Liver (tissue), 3 donors: Measurements from ENCODE around the gene RAP1GAP2.

Experiments
- RAD21 ChIP-seq, 2 donors: IDR thresholded peaks; 2 replicates each; pipeline ENCODE4 v1.6.1; 2016; ENCODE audit warnings: antibody characterized with exemption in 2 of 2, mild to moderate bottlenecking in 2 of 2
- SP1 ChIP-seq: IDR thresholded peaks from 2 replicates; pipeline ENCODE4 v1.6.1; 2018; ENCODE audit warnings: antibody characterized with exemption, mild to moderate bottlenecking
- TAF1 ChIP-seq: conservative IDR thresholded peaks from 2 replicates; pipeline ENCODE4 v1.6.1; 2016; ENCODE audit warnings: antibody characterized with exemption, mild to moderate bottlenecking
- TF ChIP-seq, protein P1 (sequence below): fragments of 150-350 bp; IDR thresholded peaks from 2 replicates; pipeline ENCODE4 v1.5.1; 2017; ENCODE audit warnings: improper control_type of control experiment, low read depth, low read length; ENCODE audit not compliant: missing input control
- TF ChIP-seq, protein P2 (sequence below): IDR thresholded peaks from 2 replicates; pipeline ENCODE4 v1.6.1; 2016; ENCODE audit warnings: antibody characterized with exemption
- TF ChIP-seq, protein P3 (sequence below): IDR thresholded peaks from 2 replicates; pipeline ENCODE4 v1.6.1; 2016; ENCODE audit warnings: antibody characterized with exemption
- donor health status: healthy.
- donor health status: healthy.

DNA sequence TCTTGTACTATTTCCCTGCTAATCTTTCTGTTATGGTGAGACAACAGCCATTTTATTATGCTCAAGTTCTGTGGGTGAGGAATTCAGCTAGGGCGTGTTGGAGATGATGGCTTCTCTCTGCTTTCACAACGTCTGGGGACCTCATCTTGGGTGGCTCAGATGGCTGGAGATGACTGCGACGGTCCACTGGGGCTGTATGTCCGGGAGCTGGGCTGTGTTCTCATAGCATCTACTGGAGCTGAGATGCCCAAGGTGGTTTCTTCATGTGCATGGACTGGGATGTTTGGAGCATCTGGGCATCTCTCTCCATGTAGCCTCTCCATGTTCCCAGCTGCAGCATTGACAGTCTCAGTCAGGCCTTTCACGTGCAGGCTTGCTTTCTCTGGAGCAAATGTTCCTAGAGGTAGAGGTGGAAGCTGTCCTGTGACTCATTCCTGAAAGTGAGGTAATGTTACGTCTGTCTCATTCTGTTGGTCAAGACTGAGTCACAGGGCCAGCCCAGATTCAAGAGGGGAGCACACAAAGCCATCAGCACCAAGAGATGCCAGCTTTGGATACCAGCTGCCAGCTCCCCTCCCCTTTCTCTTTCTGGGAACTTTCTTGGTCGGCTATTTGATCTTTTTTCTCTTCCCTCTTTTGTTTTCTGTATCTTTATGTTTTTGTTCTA, 96.2 kb downstream of the RAP1GAP2 start:
- TF ChIP-seq, protein P1, sequence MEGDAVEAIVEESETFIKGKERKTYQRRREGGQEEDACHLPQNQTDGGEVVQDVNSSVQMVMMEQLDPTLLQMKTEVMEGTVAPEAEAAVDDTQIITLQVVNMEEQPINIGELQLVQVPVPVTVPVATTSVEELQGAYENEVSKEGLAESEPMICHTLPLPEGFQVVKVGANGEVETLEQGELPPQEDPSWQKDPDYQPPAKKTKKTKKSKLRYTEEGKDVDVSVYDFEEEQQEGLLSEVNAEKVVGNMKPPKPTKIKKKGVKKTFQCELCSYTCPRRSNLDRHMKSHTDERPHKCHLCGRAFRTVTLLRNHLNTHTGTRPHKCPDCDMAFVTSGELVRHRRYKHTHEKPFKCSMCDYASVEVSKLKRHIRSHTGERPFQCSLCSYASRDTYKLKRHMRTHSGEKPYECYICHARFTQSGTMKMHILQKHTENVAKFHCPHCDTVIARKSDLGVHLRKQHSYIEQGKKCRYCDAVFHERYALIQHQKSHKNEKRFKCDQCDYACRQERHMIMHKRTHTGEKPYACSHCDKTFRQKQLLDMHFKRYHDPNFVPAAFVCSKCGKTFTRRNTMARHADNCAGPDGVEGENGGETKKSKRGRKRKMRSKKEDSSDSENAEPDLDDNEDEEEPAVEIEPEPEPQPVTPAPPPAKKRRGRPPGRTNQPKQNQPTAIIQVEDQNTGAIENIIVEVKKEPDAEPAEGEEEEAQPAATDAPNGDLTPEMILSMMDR: no peak
- TF ChIP-seq, protein P2, sequence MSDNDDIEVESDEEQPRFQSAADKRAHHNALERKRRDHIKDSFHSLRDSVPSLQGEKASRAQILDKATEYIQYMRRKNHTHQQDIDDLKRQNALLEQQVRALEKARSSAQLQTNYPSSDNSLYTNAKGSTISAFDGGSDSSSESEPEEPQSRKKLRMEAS: no peak
- no peak for TF ChIP-seq TAF1
- TF ChIP-seq, protein P3, sequence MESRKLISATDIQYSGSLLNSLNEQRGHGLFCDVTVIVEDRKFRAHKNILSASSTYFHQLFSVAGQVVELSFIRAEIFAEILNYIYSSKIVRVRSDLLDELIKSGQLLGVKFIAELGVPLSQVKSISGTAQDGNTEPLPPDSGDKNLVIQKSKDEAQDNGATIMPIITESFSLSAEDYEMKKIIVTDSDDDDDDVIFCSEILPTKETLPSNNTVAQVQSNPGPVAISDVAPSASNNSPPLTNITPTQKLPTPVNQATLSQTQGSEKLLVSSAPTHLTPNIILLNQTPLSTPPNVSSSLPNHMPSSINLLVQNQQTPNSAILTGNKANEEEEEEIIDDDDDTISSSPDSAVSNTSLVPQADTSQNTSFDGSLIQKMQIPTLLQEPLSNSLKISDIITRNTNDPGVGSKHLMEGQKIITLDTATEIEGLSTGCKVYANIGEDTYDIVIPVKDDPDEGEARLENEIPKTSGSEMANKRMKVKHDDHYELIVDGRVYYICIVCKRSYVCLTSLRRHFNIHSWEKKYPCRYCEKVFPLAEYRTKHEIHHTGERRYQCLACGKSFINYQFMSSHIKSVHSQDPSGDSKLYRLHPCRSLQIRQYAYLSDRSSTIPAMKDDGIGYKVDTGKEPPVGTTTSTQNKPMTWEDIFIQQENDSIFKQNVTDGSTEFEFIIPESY: no peak
- TF ChIP-seq RAD21 (IDR thresholded peaks at IDR 0.05): no peak
- no peak for TF ChIP-seq SP1
